Measurements from ENCODE around the gene HIVEP3.

Gene HIVEP3

DNA sequence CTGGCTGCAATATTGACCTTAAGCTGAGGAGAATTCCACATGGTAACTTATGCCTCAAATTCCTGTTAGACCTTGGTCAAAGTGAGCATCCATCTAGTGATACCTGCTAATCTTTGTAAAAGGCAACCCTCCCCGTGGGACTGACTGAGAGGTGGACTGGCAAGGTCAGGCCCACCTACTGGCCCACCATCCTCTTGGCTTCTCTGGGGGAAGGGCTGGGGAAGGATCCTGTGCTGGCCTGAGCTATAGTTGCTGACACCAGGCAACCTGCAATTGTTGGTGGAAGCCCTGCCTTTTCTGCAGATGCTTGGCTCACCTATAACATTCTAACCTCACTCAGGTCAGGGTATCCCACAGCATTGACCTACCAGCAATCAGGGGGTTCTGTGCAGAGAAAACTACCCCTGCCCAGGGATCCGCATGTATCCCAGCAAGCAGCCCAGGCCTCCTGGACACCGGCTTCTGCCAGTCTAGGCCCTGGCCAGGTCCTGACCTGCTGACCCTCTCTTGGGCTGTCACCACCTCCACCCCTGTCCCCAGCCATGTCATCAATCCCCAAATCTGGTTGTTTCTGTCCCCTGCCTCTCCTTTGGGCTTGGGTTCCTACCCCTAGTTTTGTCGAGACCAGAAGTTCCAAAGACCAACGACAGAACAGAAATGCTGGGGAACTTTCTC lies 326.1 kb downstream of the HIVEP3 start:
- DNase-seq: no peak

DNA sequence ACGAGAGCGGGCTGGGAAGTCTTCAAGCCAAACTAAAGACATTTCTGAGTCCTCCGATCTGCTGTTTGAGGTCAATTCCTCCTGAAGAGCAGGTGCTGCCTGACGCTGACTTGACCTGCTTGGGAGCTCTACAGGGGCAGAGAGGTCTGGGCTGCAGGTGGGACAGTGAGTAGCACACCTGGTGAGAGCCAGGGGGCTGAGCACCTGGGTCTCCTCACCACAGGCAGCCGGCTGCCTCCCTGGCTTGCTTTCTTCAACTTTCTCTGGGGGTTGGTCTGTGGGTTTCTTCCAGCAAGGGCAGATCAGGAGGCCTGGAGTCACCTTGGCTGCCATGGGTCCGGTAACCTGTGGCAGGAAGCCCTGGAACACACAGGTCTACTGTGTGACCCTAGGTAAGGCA lies 326.8 kb downstream of the HIVEP3 start:
- no peak for DNase-seq

- no peak for DNase-seq
Measured at GRCh38 chr1:41590331-41590730, 328.4 kb downstream of the HIVEP3 start.

DNA sequence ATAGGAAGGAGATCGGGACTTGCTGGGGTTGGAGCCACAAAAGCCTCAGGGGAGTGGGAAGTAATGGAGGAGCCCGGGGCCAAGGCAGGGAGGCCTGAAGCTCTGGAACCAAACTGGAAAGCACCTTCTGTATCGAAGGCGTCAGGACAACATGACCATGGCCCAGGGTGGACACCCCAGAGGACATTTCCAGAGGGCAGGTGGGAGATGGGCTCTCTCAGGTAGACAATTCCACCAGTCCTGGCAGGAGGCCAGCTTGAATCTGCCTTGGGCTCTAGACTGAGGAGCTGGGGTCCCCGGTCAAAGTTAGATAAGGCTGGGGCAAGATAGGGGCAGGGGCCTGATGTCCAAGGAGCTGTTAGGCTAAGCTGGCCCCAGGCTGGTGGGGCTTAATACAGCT lies 329.3 kb downstream of the HIVEP3 start:
- no peak for DNase-seq

DNA sequence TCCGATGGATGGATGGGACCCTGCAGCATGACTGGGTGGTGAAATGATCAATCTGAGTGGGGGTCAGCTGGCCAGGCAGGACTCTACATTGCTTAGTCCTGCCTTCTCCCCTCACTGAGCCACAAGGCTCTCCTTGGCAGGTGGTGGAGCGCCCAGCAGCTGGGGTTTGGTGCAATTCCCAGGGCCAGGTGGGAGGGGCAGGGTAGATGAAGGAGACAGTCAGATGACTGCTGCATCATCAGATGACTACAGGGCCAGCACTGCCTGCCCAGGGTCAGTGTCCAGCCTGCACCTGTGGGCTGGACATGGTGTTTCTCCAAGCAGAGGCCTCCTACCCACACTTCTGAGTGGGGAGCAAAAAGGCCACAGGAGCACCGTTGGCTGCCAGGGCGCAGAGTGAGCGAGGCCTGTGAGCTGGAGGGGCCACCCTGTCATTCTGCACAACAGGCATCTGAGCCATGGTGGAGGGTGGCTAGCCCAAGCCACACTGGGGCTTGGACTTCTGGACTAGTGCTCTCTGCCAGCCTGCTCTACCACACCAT lies 330.3 kb downstream of the HIVEP3 start:
- DNase-seq: no peak

DNA sequence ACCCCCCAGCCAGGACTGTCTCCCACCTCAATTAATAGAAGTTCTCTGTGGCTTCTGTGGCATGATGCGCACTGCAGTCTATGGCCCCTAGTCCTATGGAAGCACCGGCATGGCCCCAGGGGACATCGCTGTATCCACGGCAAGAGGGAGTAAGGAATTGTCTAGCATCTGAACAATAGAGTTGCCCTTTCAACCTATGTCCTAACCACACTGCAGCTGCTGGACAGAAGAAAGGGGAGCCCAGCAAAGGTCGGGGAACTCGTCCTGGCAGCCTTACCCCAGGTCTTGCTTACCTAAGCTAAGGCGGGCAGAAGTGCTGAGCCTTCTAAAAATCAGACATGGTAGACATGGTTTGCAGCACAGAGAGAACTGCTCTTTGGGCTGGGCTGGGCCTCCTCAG lies 330.9 kb downstream of the HIVEP3 start:
- no peak for DNase-seq

GRCh38 chr1:41586230-41586629 lies 332.5 kb downstream of the HIVEP3 start:
- no peak for DNase-seq

- DNase-seq: no peak
Measured at GRCh38 chr1:41583658-41584547, 334.8 kb downstream of the HIVEP3 start.

- DNase-seq: no peak
Measured at GRCh38 chr1:41582851-41583657, 335.7 kb downstream of the HIVEP3 start.

DNA sequence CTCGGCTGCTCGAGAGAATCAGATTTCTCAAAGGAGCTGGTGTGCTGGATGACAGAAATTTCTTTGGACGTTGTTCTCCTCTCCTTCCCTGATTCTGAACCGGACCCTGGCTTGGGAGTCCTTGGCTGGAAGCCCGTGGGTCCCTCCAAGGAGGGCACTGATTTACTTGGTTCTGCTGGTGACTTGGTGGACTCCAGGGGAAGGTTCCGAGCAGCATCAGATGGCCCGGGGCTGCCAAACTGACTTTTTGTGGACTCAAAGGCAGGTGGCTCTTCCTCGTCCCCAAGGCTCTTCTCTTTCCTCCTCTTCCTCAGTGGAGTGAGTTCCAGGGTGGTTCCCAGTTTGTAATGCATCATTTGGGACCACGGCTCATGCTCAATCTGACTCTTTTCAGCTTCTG lies 336.4 kb downstream of the HIVEP3 start:
- DNase-seq: no peak

- DNase-seq: no peak
Measured at GRCh38 chr1:41582004-41582325, 336.8 kb downstream of the HIVEP3 start.

GRCh38 chr1:41581216-41582003 lies 337.3 kb downstream of the HIVEP3 start:
- no peak for DNase-seq

- DNase-seq: no peak
Measured at GRCh38 chr1:41580520-41581172, 338.1 kb downstream of the HIVEP3 start.

- no peak for DNase-seq
Measured at GRCh38 chr1:41580021-41580420, 338.7 kb downstream of the HIVEP3 start.

- no peak for DNase-seq
Measured at GRCh38 chr1:41578712-41579335, 339.9 kb downstream of the HIVEP3 start.

GRCh38 chr1:41576620-41577019 lies 342.1 kb downstream of the HIVEP3 start:
- no peak for DNase-seq

DNA sequence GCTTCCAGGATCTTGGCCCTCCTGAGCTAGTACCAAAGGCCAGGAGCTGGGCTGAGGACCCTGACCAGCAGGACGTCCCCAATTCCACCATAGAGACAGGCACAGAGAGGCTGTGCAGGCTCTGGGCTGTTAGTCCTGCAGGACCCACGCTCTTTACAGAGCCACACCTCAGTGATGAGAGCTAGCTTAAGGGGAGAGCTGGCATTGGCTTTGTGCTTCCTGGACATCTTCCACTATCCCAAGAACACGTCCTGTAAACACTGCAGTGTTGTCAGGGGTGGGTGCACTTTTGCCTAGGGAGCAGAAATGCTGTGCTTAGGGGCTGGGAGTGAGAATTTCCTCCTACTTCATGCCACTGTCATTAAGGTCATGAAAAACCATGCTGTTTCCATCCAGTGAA lies 342.5 kb downstream of the HIVEP3 start:
- DNase-seq: no peak

DNA sequence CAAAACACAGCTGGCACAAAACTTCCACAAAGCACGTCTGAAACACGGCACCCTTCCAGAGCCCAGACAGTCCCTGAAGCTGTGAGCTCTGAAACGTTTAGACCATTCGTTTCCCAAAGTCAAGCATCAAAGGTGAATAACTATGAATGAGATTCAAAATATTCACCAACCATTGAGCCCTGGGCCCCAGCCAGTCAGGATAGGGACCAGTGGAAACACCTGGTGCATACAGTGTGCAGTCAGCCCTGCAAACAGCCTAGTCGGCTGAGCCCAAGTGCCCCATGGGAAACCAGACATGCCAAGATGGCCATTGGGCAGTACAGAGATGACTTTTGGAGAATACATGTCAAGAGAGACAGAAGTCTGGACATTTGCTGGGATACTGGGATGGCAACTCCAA lies 343.9 kb downstream of the HIVEP3 start:
- DNase-seq: no peak

DNA sequence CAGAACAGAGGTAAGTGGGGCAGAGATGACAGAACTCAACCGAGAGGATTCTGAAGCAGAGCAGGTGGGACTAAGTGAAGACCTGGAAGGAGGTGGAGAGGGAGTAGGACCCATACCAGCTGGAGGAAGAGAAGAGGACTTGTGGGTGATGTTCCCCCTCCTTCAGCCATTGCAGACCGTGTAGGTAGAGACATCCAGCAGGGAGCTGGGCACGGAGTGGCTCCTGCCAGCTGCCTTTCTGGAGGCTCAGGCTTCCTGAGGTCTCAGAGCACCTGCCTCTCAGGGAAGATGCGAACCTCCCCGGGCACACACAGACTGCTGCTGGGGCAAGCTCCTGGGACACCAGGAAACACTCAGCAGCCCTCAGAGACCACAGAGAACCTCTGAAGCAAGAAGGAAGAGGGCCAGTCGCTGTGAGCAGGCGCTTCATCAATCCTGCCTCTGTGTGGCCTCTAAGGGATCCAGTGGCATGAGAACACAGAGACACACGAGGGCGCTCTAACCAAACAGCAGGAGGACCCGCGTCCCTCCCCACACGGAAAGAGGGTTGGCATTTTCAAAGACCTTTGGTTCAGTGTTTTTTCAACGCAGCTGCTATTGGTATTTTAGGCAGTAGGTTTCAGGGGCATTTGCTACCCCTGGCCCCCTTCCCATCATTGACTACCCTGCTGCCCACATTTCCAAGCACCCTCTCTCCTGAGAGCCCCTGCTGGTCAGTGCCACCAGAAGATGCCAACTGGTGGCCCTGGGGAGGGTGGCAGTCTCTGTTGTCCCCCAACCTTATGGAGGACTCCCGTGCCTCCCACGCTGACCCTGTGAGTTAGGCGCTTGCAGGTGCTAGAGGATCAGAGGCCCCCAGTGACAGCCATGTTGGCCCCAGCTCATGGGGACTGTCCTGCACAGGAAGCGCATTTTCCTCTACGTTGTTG lies 344.7 kb downstream of the HIVEP3 start:
- DNase-seq: peak; percentile 86

DNA sequence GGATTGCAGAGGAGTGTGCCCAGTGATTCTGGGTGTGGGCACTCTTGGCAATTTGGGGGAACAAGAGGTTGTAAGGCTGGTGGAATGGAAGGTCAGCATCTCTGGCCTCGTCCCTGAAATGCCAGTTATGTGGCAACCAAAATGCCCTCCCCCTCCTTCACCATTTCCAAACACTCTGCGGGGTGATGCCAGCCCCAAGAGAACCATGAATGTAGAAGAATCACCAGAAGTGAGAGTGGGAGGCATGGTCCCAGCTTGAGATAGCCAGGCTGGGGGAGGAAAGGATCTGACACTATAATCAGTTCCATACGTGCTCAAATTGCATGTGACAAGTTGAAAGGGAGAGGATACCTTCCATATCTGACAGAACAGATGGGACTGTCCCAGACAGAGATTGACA lies 345.5 kb downstream of the HIVEP3 start:
- no peak for DNase-seq

Data from stimulated activated CD4-positive, alpha-beta T cell treated with anti-CD3 and anti-CD28 coated beads, Interleukin-15, amount 100 ng/mL, for 24 hours (primary cell).